Fibroblast of lung (primary cell): ENCODE measurements around the gene NCK2. TPM values are rescaled to one million over a fixed set of nuclear protein-coding genes. Genes with fewer than 3 reads are reported as not detected.

Experiments used
- DNase-seq, 2 donors: peaks; one replicate each; pipeline versions ENCODE4 v3.0.0 to v3.0.0-alpha.2; 2010; ENCODE audit warnings: low read depth in 2 of 2
- H2AFZ ChIP-seq: 2 replicates; pipeline ENCODE4 v1.5.1; 2012; ENCODE audit warnings: low read length, control low read depth, inconsistent platforms
- H3K27ac ChIP-seq: 2 replicates; pipeline ENCODE4 v1.5.1; 2011; ENCODE audit warnings: low read length, control low read depth; ENCODE audit not compliant: insufficient read depth
- H3K27me3 ChIP-seq: 2 replicates; pipeline ENCODE4 v1.5.1; 2011; ENCODE audit warnings: mild to moderate bottlenecking, low read length; ENCODE audit not compliant: control insufficient read depth, insufficient read depth
- H3K36me3 ChIP-seq: 2 replicates; pipeline ENCODE4 v1.5.1; 2011; ENCODE audit warnings: low read length; ENCODE audit not compliant: control insufficient read depth, insufficient read depth
- H3K4me1 ChIP-seq: 2 replicates; pipeline ENCODE4 v1.5.1; 2011; ENCODE audit warnings: low read length; ENCODE audit not compliant: control insufficient read depth, insufficient read depth; ENCODE audit errors: extremely low read depth
- H3K4me2 ChIP-seq: 2 replicates; pipeline ENCODE4 v1.5.1; 2011; ENCODE audit warnings: low read length, control low read depth; ENCODE audit not compliant: insufficient read depth; ENCODE audit errors: extremely low read depth
- H3K4me3 ChIP-seq, 4 experiments: fragments of 200-600 bp in 1 of 4; sonication (generic) in 1 of 4; replicated peaks in 1 of 4; 2 replicates each; pipeline ENCODE4 v1.5.1; 2011 to 2016; ENCODE audit warnings: low read length in 4 of 4, low read depth in 3 of 4, mild to moderate bottlenecking in 3 of 4, control low read depth in 2 of 4, inconsistent platforms in 1 of 4, mixed read lengths in 1 of 4; ENCODE audit not compliant: insufficient read depth in 1 of 4; ENCODE audit errors: control extremely low read depth in 1 of 4
- H3K79me2 ChIP-seq: 2 replicates; pipeline ENCODE4 v1.5.1; 2012; ENCODE audit warnings: mild to moderate bottlenecking, low read length, inconsistent platforms; ENCODE audit not compliant: control insufficient read depth, insufficient read depth
- H3K9ac ChIP-seq: 2 replicates; pipeline ENCODE4 v1.5.1; 2011; ENCODE audit warnings: mild to moderate bottlenecking, low read length, control low read depth; ENCODE audit not compliant: insufficient read depth
- H3K9me3 ChIP-seq: 2 replicates; pipeline ENCODE4 v1.5.1; 2012; ENCODE audit warnings: low read depth, low read length; ENCODE audit not compliant: control insufficient read depth, insufficient read depth
- H4K20me1 ChIP-seq: 2 replicates; pipeline ENCODE4 v1.5.1; 2011; ENCODE audit warnings: low read length; ENCODE audit not compliant: control insufficient read depth, insufficient read depth; ENCODE audit errors: extremely low read depth
- EZH2 ChIP-seq: IDR thresholded peaks from 2 replicates; pipeline ENCODE4 v1.5.1; 2012; ENCODE audit warnings: low read length, control low read depth, mild to moderate bottlenecking; ENCODE audit errors: missing control alignments
- polyA plus RNA-seq, 2 donors: library from polyadenylated mRNA; depleted of rRNA in 1 of 2; stranded (reverse) in 1 of 2; unstranded in 1 of 2; fragments of >200 nt; gene quantifications; 2 replicates each; pipeline ENCODE4 v1.2.1, GENCODE V29; 2011 to 2012; ENCODE audit warnings: missing spikeins in 1 of 2
- total RNA-seq: library from RNA; depleted of rRNA; stranded (reverse); fragments of >200 nt; gene quantifications from 2 replicates; pipeline ENCODE4 v1.2.1, GENCODE V29; 2014
- TF ChIP-seq, protein P1 (sequence below), 2 donors: IDR thresholded peaks in 1 of 2; conservative IDR thresholded peaks in 1 of 2; 1 replicate in 1 of 2; 2 replicates in 1 of 2; pipeline ENCODE4 v1.5.1; 2011 to 2012; ENCODE audit warnings: low read length in 2 of 2, control low read depth in 1 of 2, inconsistent platforms in 1 of 2, low read depth in 1 of 2, mild to moderate bottlenecking in 1 of 2

Gene NCK2
- total and polyA plus RNA-seq, 2 donors (not counting 1 experiment from before 2014, with no cell fraction given) = 25.4 to 51.3 TPM

- TF ChIP-seq, protein P1, sequence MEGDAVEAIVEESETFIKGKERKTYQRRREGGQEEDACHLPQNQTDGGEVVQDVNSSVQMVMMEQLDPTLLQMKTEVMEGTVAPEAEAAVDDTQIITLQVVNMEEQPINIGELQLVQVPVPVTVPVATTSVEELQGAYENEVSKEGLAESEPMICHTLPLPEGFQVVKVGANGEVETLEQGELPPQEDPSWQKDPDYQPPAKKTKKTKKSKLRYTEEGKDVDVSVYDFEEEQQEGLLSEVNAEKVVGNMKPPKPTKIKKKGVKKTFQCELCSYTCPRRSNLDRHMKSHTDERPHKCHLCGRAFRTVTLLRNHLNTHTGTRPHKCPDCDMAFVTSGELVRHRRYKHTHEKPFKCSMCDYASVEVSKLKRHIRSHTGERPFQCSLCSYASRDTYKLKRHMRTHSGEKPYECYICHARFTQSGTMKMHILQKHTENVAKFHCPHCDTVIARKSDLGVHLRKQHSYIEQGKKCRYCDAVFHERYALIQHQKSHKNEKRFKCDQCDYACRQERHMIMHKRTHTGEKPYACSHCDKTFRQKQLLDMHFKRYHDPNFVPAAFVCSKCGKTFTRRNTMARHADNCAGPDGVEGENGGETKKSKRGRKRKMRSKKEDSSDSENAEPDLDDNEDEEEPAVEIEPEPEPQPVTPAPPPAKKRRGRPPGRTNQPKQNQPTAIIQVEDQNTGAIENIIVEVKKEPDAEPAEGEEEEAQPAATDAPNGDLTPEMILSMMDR (conservative IDR thresholded peaks at IDR 0.05 in 1 of 2, IDR thresholded peaks at IDR 0.05 in 1 of 2; ENCODE audit: low read depth in 1 of 2, low read length in 2 of 2) = no peak
- no peak for TF ChIP-seq EZH2
- peaks cover 6% of the 10 kb centered on the region for H3K4me1 ChIP-seq
- no peak overlapping the region for H2AFZ ChIP-seq
- no peak for DNase-seq
- H3K79me2 ChIP-seq = no peaks in the 10 kb centered on the region
- H3K4me3 ChIP-seq = no peak overlapping the region
- H3K9me3 ChIP-seq = no peaks in the 10 kb centered on the region
- H3K9ac ChIP-seq = no peak overlapping the region
- H3K27me3 ChIP-seq = no peaks in the 10 kb centered on the region
- H3K4me2 ChIP-seq = no peak overlapping the region
- no peak overlapping the region for H3K27ac ChIP-seq
- H3K36me3 ChIP-seq = peaks cover 4% of the 10 kb centered on the region
- no peaks in the 10 kb centered on the region for H4K20me1 ChIP-seq
Measured at GRCh38 chr2:105885456-105885855, 140.7 kb downstream of the NCK2 start.

DNA sequence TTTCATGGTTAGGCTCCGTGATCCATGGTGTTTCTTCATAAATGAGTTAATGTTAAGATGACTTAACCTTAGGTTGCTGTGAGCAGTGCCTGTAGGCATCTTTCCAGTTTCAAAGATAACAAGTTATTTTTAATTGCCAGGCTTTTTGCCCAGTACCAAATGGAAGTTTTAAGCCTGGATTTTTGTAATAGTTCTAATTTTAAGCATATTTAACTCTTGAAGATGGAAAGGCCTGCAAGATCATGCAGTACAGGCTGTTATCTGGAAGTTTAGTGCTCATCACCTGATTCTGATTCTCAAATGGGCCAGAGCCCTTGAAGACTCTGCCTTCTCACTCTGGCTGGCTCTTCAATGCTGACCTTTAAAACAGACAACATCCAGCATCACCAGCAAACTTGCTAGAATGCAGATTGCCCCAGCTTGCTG lies 141.3 kb downstream of the NCK2 start:
- TF ChIP-seq, protein P1 (conservative IDR thresholded peaks at IDR 0.05 in 1 of 2, IDR thresholded peaks at IDR 0.05 in 1 of 2; ENCODE audit: low read depth in 1 of 2, low read length in 2 of 2) = no peak
- no peak for TF ChIP-seq EZH2
- Histone ChIP-seq H3K4me3 (no peak overlapping the region), H3K27ac (no peak overlapping the region), H3K4me1 (peaks cover 6% of the 10 kb centered on the region), H3K79me2 (no peaks in the 10 kb centered on the region), H3K36me3 (peaks cover 4% of the 10 kb centered on the region), H3K9ac (no peak overlapping the region), H3K9me3 (no peaks in the 10 kb centered on the region), H2AFZ (no peak overlapping the region), H3K27me3 (no peaks in the 10 kb centered on the region), H4K20me1 (no peaks in the 10 kb centered on the region), H3K4me2 (no peak overlapping the region)
- DNase-seq = peak; percentile 71 to 79

DNA sequence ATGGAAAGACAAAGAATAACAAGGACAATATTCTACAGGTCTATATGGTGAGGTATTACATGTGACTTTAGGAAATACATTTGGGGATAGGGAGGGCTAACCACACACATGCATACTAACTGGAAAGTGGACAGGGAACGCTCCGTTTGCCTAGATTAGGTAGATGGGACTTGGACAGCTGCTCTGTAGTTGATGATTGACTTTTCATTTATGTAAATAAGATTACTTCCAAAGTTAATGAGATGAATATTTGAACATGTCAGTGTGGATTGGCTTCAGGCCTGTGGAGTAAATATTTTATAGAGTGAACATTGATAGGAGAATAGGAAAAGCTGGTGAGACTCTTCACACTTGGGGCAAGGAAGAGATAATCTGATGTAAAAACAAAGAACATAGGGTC lies 142.0 kb downstream of the NCK2 start:
- Histone ChIP-seq H3K9ac (no peak overlapping the region), H3K36me3 (no peaks in the 10 kb centered on the region), H3K9me3 (no peaks in the 10 kb centered on the region), H3K4me2 (no peak overlapping the region), H3K79me2 (no peaks in the 10 kb centered on the region), H4K20me1 (no peaks in the 10 kb centered on the region), H3K27me3 (no peaks in the 10 kb centered on the region), H3K4me1 (peaks cover 6% of the 10 kb centered on the region), H3K4me3 (no peak overlapping the region), H2AFZ (no peak overlapping the region), H3K27ac (no peak overlapping the region)
- DNase-seq = no peak
- TF ChIP-seq, protein P1 (conservative IDR thresholded peaks at IDR 0.05 in 1 of 2, IDR thresholded peaks at IDR 0.05 in 1 of 2; ENCODE audit: low read depth in 1 of 2, low read length in 2 of 2) = no peak
- no peak for TF ChIP-seq EZH2
